H1 (cell line): ENCODE results near the gene WNT8B. TPM values are rescaled to one million over a fixed set of nuclear protein-coding genes. Genes with fewer than 3 reads are reported as not detected.

Experiments
- CTCF ChIA-PET: fragments of 300-600 bp; sonication (Branson Sonifier 250); formaldehyde crosslinking; loops from one replicate; lab custom pipeline; 2021; ENCODE audit not compliant: partially characterized antibody; lab: Charles Lee
- POLR2A ChIA-PET: fragments of 300-600 bp; sonication (Branson Sonifier 250); formaldehyde crosslinking; loops from one replicate; lab custom pipeline; 2021; ENCODE audit warnings: inconsistent platforms; ENCODE audit not compliant: partially characterized antibody; lab: Charles Lee
- DNase-seq, 2 experiments: peaks; one replicate each; pipeline versions ENCODE4 v3.0.0 to v3.0.0-alpha.2; 2010 to 2022; ENCODE audit warnings: low spot score in 2 of 2, low read depth in 1 of 2, mixed read lengths in 1 of 2
- FAIRE-seq: peaks from 2 replicates; lab custom pipeline; 2011; peaks lifted over from hg19 to GRCh38; lab: Jason Lieb, UNC
- H2AFZ ChIP-seq: 2 replicates; pipeline ENCODE4 v1.8.1; 2012; ENCODE audit warnings: low read length, inconsistent platforms
- H2AK5ac ChIP-seq: 2 replicates; pipeline ENCODE4 v1.6.1; 2013; ENCODE audit warnings: low read depth, low read length
- H2BK120ac ChIP-seq: replicated peaks from 2 replicates; pipeline ENCODE3; 2013; ENCODE audit warnings: low read depth, low read length, inconsistent platforms
- H2BK12ac ChIP-seq: 2 replicates; pipeline ENCODE4 v1.6.1; 2013; ENCODE audit warnings: low read depth, low read length
- H2BK15ac ChIP-seq: 2 replicates; pipeline ENCODE4 v1.6.1; 2013; ENCODE audit warnings: low read length
- H2BK20ac ChIP-seq: 2 replicates; pipeline ENCODE4 v1.6.1; 2013; ENCODE audit warnings: low read length
- H2BK5ac ChIP-seq: 2 replicates; pipeline ENCODE4 v1.6.1; 2013; ENCODE audit warnings: low read depth, low read length
- H3K14ac ChIP-seq: 2 replicates; pipeline ENCODE4 v1.6.1; 2013; ENCODE audit warnings: inconsistent platforms; ENCODE audit not compliant: insufficient read length
- H3K18ac ChIP-seq: 2 replicates; pipeline ENCODE4 v1.6.1; 2013; ENCODE audit warnings: low read length; ENCODE audit errors: extremely low read depth
- H3K23ac ChIP-seq: 2 replicates; pipeline ENCODE4 v1.6.1; 2013; ENCODE audit warnings: inconsistent platforms; ENCODE audit not compliant: insufficient read length
- H3K23me2 ChIP-seq: 2 replicates; pipeline ENCODE4 v1.6.1; 2013; ENCODE audit warnings: low read depth, low read length
- H3K27ac ChIP-seq: 2 replicates; pipeline ENCODE4 v1.6.1; 2011; ENCODE audit warnings: low read depth, low read length, inconsistent platforms
- H3K27me3 ChIP-seq, 4 experiments: replicated peaks in 1 of 4; 1 replicate in 1 of 4; 2 replicates in 3 of 4; pipeline versions ENCODE4 v1.6.1 to v1.8.1; 2011 to 2013; ENCODE audit warnings: low read length in 3 of 4, mild to moderate bottlenecking in 3 of 4, inconsistent platforms in 2 of 4, mixed read lengths in 2 of 4, moderate library complexity in 1 of 4; ENCODE audit not compliant: control insufficient read depth in 3 of 4, insufficient read depth in 3 of 4; ENCODE audit errors: extremely low read depth in 1 of 4
- H3K36me3 ChIP-seq, 4 experiments: 2 replicates each; pipeline versions ENCODE4 v1.6.1 to v1.8.1; 2011 to 2013; ENCODE audit warnings: mild to moderate bottlenecking in 4 of 4, low read length in 3 of 4, moderate library complexity in 2 of 4, control low read depth in 1 of 4, inconsistent platforms in 1 of 4; ENCODE audit not compliant: insufficient read depth in 4 of 4, control insufficient read depth in 2 of 4
- H3K4ac ChIP-seq: replicated peaks from 2 replicates; pipeline ENCODE3; 2013; ENCODE audit warnings: low read length, low read depth, mixed read lengths, inconsistent platforms; ENCODE audit not compliant: insufficient read length
- H3K4me1 ChIP-seq, 4 experiments: replicated peaks in 1 of 4; 1 replicate in 1 of 4; 2 replicates in 3 of 4; pipeline versions ENCODE4 v1.6.1 to v1.8.1; 2011 to 2013; ENCODE audit warnings: low read length in 3 of 4, inconsistent platforms in 2 of 4, mixed read lengths in 1 of 4; ENCODE audit not compliant: insufficient read depth in 4 of 4, control insufficient read depth in 3 of 4
- H3K4me2 ChIP-seq, 2 experiments: 2 replicates each; pipeline versions ENCODE4 v1.6.1 to v1.8.1; 2011 to 2013; ENCODE audit warnings: low read depth in 2 of 2, low read length in 2 of 2, control low read depth in 1 of 2, inconsistent platforms in 1 of 2, mild to moderate bottlenecking in 1 of 2; ENCODE audit not compliant: insufficient read depth in 1 of 2
- H3K4me3 ChIP-seq, 4 experiments: fragments of 200-600, 300-600 bp in 1 of 4; sonication (generic), shearing (Covaris generic), sonication (Bioruptor Twin) in 1 of 4; 2 replicates each; pipeline versions ENCODE4 v1.5.1 to v1.8.1; 2011 to 2016; ENCODE audit warnings: low read length in 4 of 4, low read depth in 3 of 4, control low read depth in 2 of 4, inconsistent platforms in 2 of 4, mild to moderate bottlenecking in 2 of 4, mixed read lengths in 1 of 4, moderate library complexity in 1 of 4; ENCODE audit not compliant: insufficient read depth in 2 of 4; ENCODE audit errors: extremely low read depth in 1 of 4
- H3K56ac ChIP-seq: replicated peaks from 2 replicates; pipeline ENCODE3; 2013; ENCODE audit warnings: low read depth, mild to moderate bottlenecking, mixed read lengths, low read length, inconsistent platforms; ENCODE audit not compliant: insufficient read length
- H3K79me1 ChIP-seq: 2 replicates; pipeline ENCODE4 v1.6.1; 2013; ENCODE audit warnings: low read depth, low read length, control low read depth
- H3K79me2 ChIP-seq, 2 experiments: 2 replicates each; pipeline versions ENCODE4 v1.6.1 to v1.8.1; 2012 to 2013; ENCODE audit warnings: low read length in 2 of 2, mild to moderate bottlenecking in 2 of 2, inconsistent platforms in 1 of 2; ENCODE audit not compliant: insufficient read depth in 2 of 2, control insufficient read depth in 1 of 2
- H3K9ac ChIP-seq, 4 experiments: replicated peaks in 1 of 4; 1 replicate in 1 of 4; 2 replicates in 3 of 4; pipeline versions ENCODE4 v1.6.1 to v1.8.1; 2011 to 2013; ENCODE audit warnings: low read depth in 3 of 4, low read length in 3 of 4, control low read depth in 2 of 4, mild to moderate bottlenecking in 2 of 4, moderate library complexity in 2 of 4, inconsistent platforms in 1 of 4; ENCODE audit errors: extremely low read depth in 1 of 4
- H3K9me3 ChIP-seq, 2 experiments: 2 replicates each; pipeline versions ENCODE4 v1.6.1 to v1.8.1; 2012 to 2013; ENCODE audit warnings: mild to moderate bottlenecking in 2 of 2, moderate library complexity in 2 of 2, control low read depth in 1 of 2, inconsistent platforms in 1 of 2, low read depth in 1 of 2, low read length in 1 of 2, mixed read lengths in 1 of 2; ENCODE audit not compliant: insufficient read depth in 2 of 2
- H4K20me1 ChIP-seq, 2 experiments: replicated peaks in 1 of 2; 2 replicates each; pipeline versions ENCODE3 to v1.8.1; 2011 to 2013; ENCODE audit warnings: inconsistent platforms in 2 of 2, low read length in 2 of 2, mild to moderate bottlenecking in 1 of 2; ENCODE audit not compliant: insufficient read depth in 2 of 2, control insufficient read depth in 1 of 2
- H4K5ac ChIP-seq: 2 replicates; pipeline ENCODE4 v1.6.1; 2013; ENCODE audit warnings: low read length, low read depth, mixed read lengths, inconsistent platforms; ENCODE audit not compliant: insufficient read length
- H4K8ac ChIP-seq: 2 replicates; pipeline ENCODE4 v1.8.0; 2013; ENCODE audit warnings: mild to moderate bottlenecking, moderate library complexity, low read length, inconsistent platforms; ENCODE audit not compliant: insufficient read depth; ENCODE audit errors: extremely low read depth
- H4K91ac ChIP-seq: replicated peaks from 2 replicates; pipeline ENCODE3; 2013; ENCODE audit warnings: low read length, mixed read lengths, inconsistent platforms; ENCODE audit not compliant: insufficient read length
- ATF3 ChIP-seq: IDR thresholded peaks from 2 replicates; pipeline ENCODE4 v1.6.1; 2011; ENCODE audit warnings: low read depth, mild to moderate bottlenecking, low read length; ENCODE audit not compliant: insufficient read depth
- CTBP2 ChIP-seq: IDR thresholded peaks from 2 replicates; pipeline ENCODE4 v1.7.0; 2011; ENCODE audit warnings: borderline replicate concordance, mild to moderate bottlenecking, moderate library complexity, mixed read lengths, low read length; ENCODE audit not compliant: insufficient read depth, insufficient read length
- CTCF ChIP-seq, 3 experiments: IDR thresholded peaks; 1 replicate in 2 of 3; 2 replicates in 1 of 3; pipeline versions ENCODE4 v1.5.1 to v1.6.1; 2011; ENCODE audit warnings: low read length in 3 of 3, mild to moderate bottlenecking in 3 of 3, inconsistent platforms in 2 of 3, low read depth in 1 of 3, moderate library complexity in 1 of 3; ENCODE audit not compliant: insufficient read depth in 1 of 3; ENCODE audit errors: control extremely low read depth in 1 of 3
- HDAC2 ChIP-seq, 2 experiments: fragments of 300-600 bp in 1 of 2; sonication (generic) in 1 of 2; IDR thresholded peaks; 2 replicates each; pipeline ENCODE4 v1.6.1; 2011 to 2012; ENCODE audit warnings: low read depth in 2 of 2, low read length in 2 of 2, mild to moderate bottlenecking in 2 of 2, moderate library complexity in 2 of 2, borderline replicate concordance in 1 of 2, inconsistent platforms in 1 of 2
- KDM1A ChIP-seq: fragments of 200-600, 300-600 bp; sonication (generic); IDR thresholded peaks from 2 replicates; pipeline ENCODE4 v1.7.1; 2016; ENCODE audit warnings: mild to moderate bottlenecking, low read length, borderline replicate concordance
- KDM4A ChIP-seq: IDR thresholded peaks from one replicate; pipeline ENCODE4 v1.7.1; 2012; ENCODE audit warnings: low read depth, mild to moderate bottlenecking, moderate library complexity, low read length, inconsistent platforms; ENCODE audit not compliant: severe bottlenecking
- KDM5A ChIP-seq: fragments of 200-600 bp; IDR thresholded peaks from 2 replicates; pipeline ENCODE4 v1.7.1; 2012; ENCODE audit warnings: mild to moderate bottlenecking, low read length, inconsistent platforms, mixed read lengths
- POLR2A ChIP-seq, 2 experiments: IDR thresholded peaks; 1 replicate in 1 of 2; 2 replicates in 1 of 2; pipeline ENCODE4 v1.6.1; 2011; ENCODE audit warnings: low read depth in 2 of 2, low read length in 2 of 2, mild to moderate bottlenecking in 2 of 2; ENCODE audit errors: control extremely low read depth in 1 of 2
- TBP ChIP-seq: IDR thresholded peaks from 2 replicates; pipeline ENCODE4 v1.6.1; 2011; ENCODE audit warnings: low read depth, low read length, improper control_type of control experiment
- polyA plus RNA-seq, 7 experiments: library from polyadenylated mRNA; depleted of rRNA in 3 of 7; stranded (reverse) in 5 of 7; unstranded in 2 of 7; fragments of >200 nt in 5 of 7; fragments of 200-250 nt in 2 of 7; gene quantifications; 1 replicate in 5 of 7; 2 replicates in 1 of 7; 4 replicates in 1 of 7; pipeline versions ENCODE4 v1.2.1 to v1.2.3, GENCODE V29; 2011 to 2013; ENCODE audit warnings: missing spikeins in 2 of 7, mixed read lengths in 2 of 7
- total RNA-seq: library from RNA; stranded (reverse); fragmentation: NEBNext Ultra II Directional; extraction: Animal tissue kit (Norgen Biotek cat#: 25700); gene quantifications from 2 replicates; pipeline ENCODE4 v1.2.1, GENCODE V29; 2021

WNT8B gene
- total and polyA plus RNA-seq, 2 of the 8 experiments (the other 6 are each of a cell fraction or from before 2014, with no cell fraction given) = 0.20 to 0.67 TPM

GRCh38 chr10:100468322-100468721, 5.5 kb downstream of the WNT8B start (continued):
- TF ChIP-seq KDM5A = no peak

GRCh38 chr10:100468978-100469377, 6.2 kb downstream of the WNT8B start:
- CTCF ChIA-PET = interaction anchor here (0.7 to 4.9 kb wide), 13 partner anchors 10 to 121 kb away, joined by 3 to 30 read pairs (median 4); no protein-coding TSS in a partner anchor
- FAIRE-seq (no peak), DNase-seq (no peak)
- Histone ChIP-seq H3K4ac (no peak overlapping the region), H3K79me1 (no peaks in the 10 kb centered on the region), H3K9ac (no peak overlapping the region), H3K36me3 (no peaks in the 10 kb centered on the region), H4K20me1 (no peaks in the 10 kb centered on the region), H3K18ac (no peak overlapping the region), H3K4me2 (no peak overlapping the region), H2BK5ac (no peak overlapping the region), H2BK120ac (no peak overlapping the region), H2BK20ac (no peak overlapping the region), H3K23me2 (peaks cover 2% of the 10 kb centered on the region; the same call in 1 of the 2 replicates), H2BK12ac (no peak overlapping the region), H2AFZ (no peak overlapping the region), H3K79me2 (no peaks in the 10 kb centered on the region), H3K23ac (no peak overlapping the region), H3K4me1 (no peaks in the 10 kb centered on the region), H2AK5ac (no peak overlapping the region), H4K5ac (no peak overlapping the region), H3K9me3 (no peaks in the 10 kb centered on the region), H3K27ac (no peak overlapping the region), H2BK15ac (no peak overlapping the region), H3K27me3 (no peaks in the 10 kb centered on the region; a peak in 4 of 7 replicates), H4K8ac (no peak overlapping the region), H3K56ac (no peak overlapping the region), H3K4me3 (no peak overlapping the region), H4K91ac (no peak overlapping the region), H3K14ac (no peak overlapping the region)
- POLR2A ChIA-PET = interaction anchor here (1.0 to 1.5 kb wide), 2 partner anchors 21 to 40 kb away, joined by 3 read pairs; no protein-coding TSS in a partner anchor
- TF ChIP-seq HDAC2 (IDR thresholded peaks at IDR 0.05; ENCODE audit: borderline replicate concordance in 1 of 2, low read depth in 2 of 2, low read length in 2 of 2) (no peak), CTBP2 (no peak), CTCF (IDR thresholded peaks at IDR 0.05; ENCODE audit: control extremely low read depth in 1 of 3, insufficient read depth in 1 of 3, low read depth in 1 of 3, low read length in 3 of 3) (no peak), ATF3 (no peak), KDM1A (no peak), KDM4A (no peak), TBP (no peak), POLR2A (IDR thresholded peaks at IDR 0.05; ENCODE audit: control extremely low read depth in 1 of 2, low read depth in 2 of 2, low read length in 2 of 2) (no peak)
